Ascending aorta (tissue), 2 donors: ENCODE data around the gene CHD9. TPM values are rescaled to one million over a fixed set of nuclear protein-coding genes. Genes with fewer than 3 reads are reported as not detected.

Source experiments
- DNase-seq, 2 donors: peaks; one replicate each; pipeline ENCODE4 v3.0.0-alpha.2; 2019; ENCODE audit warnings: low spot score in 2 of 2
- H3K27ac ChIP-seq, 2 donors: fragments of 200-600 bp; sonication (generic); one replicate each; pipeline ENCODE4 v1.5.1; 2016 to 2017; ENCODE audit warnings: mild to moderate bottlenecking in 1 of 2
- H3K27me3 ChIP-seq: fragments of 200-600 bp; sonication (generic); one replicate; pipeline ENCODE4 v1.5.1; 2017
- H3K36me3 ChIP-seq, 2 donors: fragments of 200-600 bp; sonication (generic); one replicate each; pipeline ENCODE4 v1.5.1; 2016
- H3K4me1 ChIP-seq, 2 donors: fragments of 200-600 bp; sonication (generic); one replicate each; pipeline ENCODE4 v1.5.1; 2016 to 2017; ENCODE audit warnings: mild to moderate bottlenecking in 1 of 2
- H3K4me3 ChIP-seq, 2 donors: fragments of 200-600 bp; sonication (generic); one replicate each; pipeline ENCODE4 v1.5.1; 2016 to 2017; ENCODE audit warnings: mild to moderate bottlenecking in 1 of 2
- H3K9me3 ChIP-seq, 2 donors: fragments of 200-600 bp; sonication (generic); one replicate each; pipeline ENCODE4 v1.5.1; 2016
- intact Hi-C: fragments of 100-400 bp; cut with DNase I; formaldehyde crosslinking; loops from one replicate; pipeline ENCODE4 v1.15.1; 2023
- total RNA-seq: library from RNA; depleted of rRNA; stranded (reverse); fragments of >200 nt; gene quantifications from one replicate; pipeline ENCODE4 v1.1.0, GENCODE V29; 2016
- TF ChIP-seq, protein P1 (sequence below), 3 experiments: fragments of 200-600 bp in 2 of 3; fragments of 450-650 bp in 1 of 3; sonication (generic) in 2 of 3; IDR thresholded peaks; one replicate each; pipeline ENCODE4 v1.5.1; 2016 to 2019; ENCODE audit warnings: antibody characterized with exemption in 3 of 3, mild to moderate bottlenecking in 1 of 3, moderate library complexity in 1 of 3

The CHD9 gene
- total RNA-seq, 1 donor from 2014 or later = 56.9 TPM

DNA sequence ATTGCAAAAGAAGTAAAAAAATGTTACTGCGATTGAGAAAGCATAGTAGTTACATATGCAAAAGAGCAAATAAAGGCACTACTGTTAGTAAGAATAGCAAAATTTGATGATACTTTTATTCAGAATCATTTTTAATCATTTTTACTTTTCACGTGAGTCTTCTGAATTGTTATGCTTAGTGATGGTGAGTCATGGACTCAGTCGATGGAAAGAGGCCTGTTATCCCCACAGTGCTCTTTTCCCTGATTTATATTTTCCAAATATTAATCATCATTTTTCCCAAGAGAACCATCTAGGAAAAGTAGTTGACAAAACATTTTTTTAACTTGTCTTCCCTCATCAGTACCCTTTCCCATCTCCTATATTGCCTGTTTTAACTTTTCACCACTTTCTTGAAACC is 181.1 kb downstream of the CHD9 start:
- no peaks in the 10 kb centered on the region for H3K9me3 ChIP-seq
- peaks cover 57 to 85% of the 10 kb centered on the region in 2 donors for H3K36me3 ChIP-seq
- H3K4me3 ChIP-seq = no peak overlapping the region
- no peak overlapping the region for H3K27ac ChIP-seq
- H3K27me3 ChIP-seq = no peaks in the 10 kb centered on the region
- TF ChIP-seq, protein P1, sequence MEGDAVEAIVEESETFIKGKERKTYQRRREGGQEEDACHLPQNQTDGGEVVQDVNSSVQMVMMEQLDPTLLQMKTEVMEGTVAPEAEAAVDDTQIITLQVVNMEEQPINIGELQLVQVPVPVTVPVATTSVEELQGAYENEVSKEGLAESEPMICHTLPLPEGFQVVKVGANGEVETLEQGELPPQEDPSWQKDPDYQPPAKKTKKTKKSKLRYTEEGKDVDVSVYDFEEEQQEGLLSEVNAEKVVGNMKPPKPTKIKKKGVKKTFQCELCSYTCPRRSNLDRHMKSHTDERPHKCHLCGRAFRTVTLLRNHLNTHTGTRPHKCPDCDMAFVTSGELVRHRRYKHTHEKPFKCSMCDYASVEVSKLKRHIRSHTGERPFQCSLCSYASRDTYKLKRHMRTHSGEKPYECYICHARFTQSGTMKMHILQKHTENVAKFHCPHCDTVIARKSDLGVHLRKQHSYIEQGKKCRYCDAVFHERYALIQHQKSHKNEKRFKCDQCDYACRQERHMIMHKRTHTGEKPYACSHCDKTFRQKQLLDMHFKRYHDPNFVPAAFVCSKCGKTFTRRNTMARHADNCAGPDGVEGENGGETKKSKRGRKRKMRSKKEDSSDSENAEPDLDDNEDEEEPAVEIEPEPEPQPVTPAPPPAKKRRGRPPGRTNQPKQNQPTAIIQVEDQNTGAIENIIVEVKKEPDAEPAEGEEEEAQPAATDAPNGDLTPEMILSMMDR (IDR thresholded peaks at IDR 0.05) = no peak
- DNase-seq = no peak
- intact Hi-C loops = no loop called here
- H3K4me1 ChIP-seq = no peaks in the 10 kb centered on the region

DNA sequence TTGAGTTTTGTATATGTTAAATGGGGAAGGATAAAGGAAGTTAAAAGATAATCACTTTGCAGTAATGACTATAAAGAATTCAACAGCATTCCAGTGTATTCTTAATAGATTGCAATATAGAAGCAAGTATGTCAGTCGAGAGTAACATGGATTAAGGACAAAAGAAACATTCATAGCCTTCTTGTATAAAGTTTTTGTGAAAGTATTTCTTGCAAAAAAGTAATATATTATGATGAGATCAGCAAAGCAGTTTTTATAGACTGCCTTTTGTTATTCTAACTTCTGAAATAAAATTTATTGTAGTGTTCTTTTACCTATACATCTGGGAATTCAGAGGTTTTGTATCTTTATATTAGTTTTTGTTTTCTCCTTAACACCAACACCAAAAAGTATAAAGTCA is 194.5 kb downstream of the CHD9 start:
- DNase-seq = no peak
- peaks cover 0 to 4% of the 10 kb centered on the region in 2 donors for H3K9me3 ChIP-seq
- no peak overlapping the region for H3K4me3 ChIP-seq
- TF ChIP-seq, protein P1 (IDR thresholded peaks at IDR 0.05) = no peak
- H3K36me3 ChIP-seq = peaks cover 44 to 75% of the 10 kb centered on the region in 2 donors
- intact Hi-C loops = no loop called here
- no peaks in the 10 kb centered on the region for H3K4me1 ChIP-seq
- H3K27ac ChIP-seq = no peak overlapping the region
- H3K27me3 ChIP-seq = no peaks in the 10 kb centered on the region

DNA sequence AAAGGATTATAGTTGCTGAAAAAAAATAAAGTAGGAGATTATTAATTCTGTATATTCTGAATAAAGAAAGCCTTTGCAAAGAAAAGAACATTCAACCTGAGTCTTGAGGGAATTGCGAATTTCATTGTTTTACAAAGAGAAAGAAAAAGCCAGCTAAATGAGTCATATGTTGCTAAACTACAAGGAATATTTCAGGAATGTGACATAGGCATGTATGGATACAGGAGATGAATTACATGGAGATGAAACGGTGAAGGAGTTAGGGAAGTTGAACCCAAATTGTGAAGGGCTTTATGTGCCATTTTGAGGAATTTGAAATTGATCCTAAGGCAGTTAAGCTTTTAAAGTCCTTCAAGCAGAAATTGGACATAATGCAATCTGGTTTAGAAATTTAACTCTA is 202.2 kb downstream of the CHD9 start:
- Histone ChIP-seq H3K9me3 (no peaks in the 10 kb centered on the region), H3K36me3 (peaks cover 47 to 50% of the 10 kb centered on the region in 2 donors), H3K27ac (no peak overlapping the region), H3K4me3 (no peak overlapping the region), H3K4me1 (no peaks in the 10 kb centered on the region), H3K27me3 (no peaks in the 10 kb centered on the region)
- DNase-seq = no peak
- intact Hi-C loops = no loop called here
- TF ChIP-seq, protein P1 (IDR thresholded peaks at IDR 0.05) = no peak

DNA sequence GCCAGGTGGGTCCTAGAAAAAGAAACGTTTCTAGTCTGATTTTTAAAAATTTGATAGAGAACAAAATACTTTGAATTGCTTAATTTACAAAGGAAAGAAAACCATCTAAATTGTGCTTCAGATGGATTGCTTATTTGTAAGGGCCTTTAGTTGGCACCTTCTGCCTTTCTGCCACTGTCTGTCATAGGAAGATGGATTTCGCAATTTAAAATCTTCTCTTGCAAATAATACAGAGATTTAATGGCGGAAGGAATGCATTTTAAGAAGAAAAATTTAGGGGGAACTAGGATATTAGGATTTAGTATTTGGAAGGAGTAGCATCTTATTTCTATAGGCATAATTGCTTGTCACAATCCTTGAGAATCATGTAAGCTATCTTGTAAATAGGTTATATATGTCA is 204.0 kb downstream of the CHD9 start:
- no peaks in the 10 kb centered on the region for H3K4me1 ChIP-seq
- H3K27ac ChIP-seq = no peak overlapping the region
- no peaks in the 10 kb centered on the region for H3K9me3 ChIP-seq
- peaks cover 35 to 56% of the 10 kb centered on the region in 2 donors for H3K36me3 ChIP-seq
- DNase-seq = no peak
- H3K27me3 ChIP-seq = no peaks in the 10 kb centered on the region
- TF ChIP-seq, protein P1 (IDR thresholded peaks at IDR 0.05) = no peak
- H3K4me3 ChIP-seq = no peak overlapping the region
- intact Hi-C loops = no loop called here

DNA sequence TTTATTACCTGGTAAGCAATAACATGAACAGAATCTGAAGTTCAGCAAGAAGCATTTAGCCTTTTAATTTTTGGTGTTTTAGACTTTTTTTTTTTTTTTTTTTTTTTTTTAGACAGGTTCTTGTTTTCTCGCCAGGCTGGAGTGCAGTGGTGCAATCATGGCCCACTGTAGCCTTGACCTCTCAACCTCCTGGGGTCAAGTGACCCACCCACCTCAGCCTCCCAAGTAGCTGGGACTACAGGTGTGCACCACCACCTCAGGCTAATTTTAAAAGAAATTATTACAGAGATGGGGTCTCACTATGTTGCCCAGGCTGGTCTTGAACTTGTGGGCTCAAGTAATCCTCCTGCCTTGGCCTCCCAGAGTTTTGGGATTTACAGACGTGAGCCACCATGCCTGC is 206.5 kb downstream of the CHD9 start:
- H3K4me1 ChIP-seq = no peaks in the 10 kb centered on the region
- H3K36me3 ChIP-seq = peaks cover 22 to 37% of the 10 kb centered on the region in 2 donors
- no peaks in the 10 kb centered on the region for H3K9me3 ChIP-seq
- no peak for DNase-seq
- no peak overlapping the region for H3K27ac ChIP-seq
- no peaks in the 10 kb centered on the region for H3K27me3 ChIP-seq
- intact Hi-C loops = no loop called here
- no peak overlapping the region for H3K4me3 ChIP-seq
- TF ChIP-seq, protein P1 (IDR thresholded peaks at IDR 0.05) = no peak

DNA sequence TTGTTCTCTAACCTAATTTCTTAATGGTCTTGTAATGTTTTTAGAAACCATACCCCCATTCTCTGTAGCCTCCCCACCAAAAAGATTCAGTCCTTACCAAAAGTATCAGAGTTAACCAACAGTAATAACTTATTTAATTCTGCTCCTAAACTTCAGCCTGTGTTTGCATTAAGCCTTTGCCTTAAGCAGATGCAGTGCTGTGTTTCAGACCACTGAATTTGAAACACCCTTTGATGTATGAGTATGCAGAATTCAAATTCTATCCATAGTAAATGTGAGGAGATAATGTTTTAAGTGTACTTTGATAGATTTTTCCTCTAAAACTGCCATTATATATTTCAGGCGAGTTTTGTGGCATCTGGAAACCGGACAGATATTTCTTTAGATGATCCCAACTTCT is 207.9 kb downstream of the CHD9 start:
- H3K36me3 ChIP-seq = peaks cover 23 to 35% of the 10 kb centered on the region in 2 donors
- intact Hi-C loops = no loop called here
- no peak overlapping the region for H3K27ac ChIP-seq
- no peak overlapping the region for H3K4me3 ChIP-seq
- no peaks in the 10 kb centered on the region for H3K27me3 ChIP-seq
- no peaks in the 10 kb centered on the region for H3K4me1 ChIP-seq
- DNase-seq = no peak
- TF ChIP-seq, protein P1 (IDR thresholded peaks at IDR 0.05) = no peak
- H3K9me3 ChIP-seq = no peaks in the 10 kb centered on the region
